GM18508 (cell line): ENCODE results near the gene RAB7A.

Experiments
- ATAC-seq: cut with Tn5 transposase; IDR thresholded peaks from one replicate; pipeline ENCODE4 v1.9.1; 2021; ENCODE audit warnings: moderate number of reproducible peaks; ENCODE audit not compliant: insufficient read depth, unreplicated experiment

RAB7A gene

GRCh38 chr3:128846486-128846891, 120.5 kb downstream of the RAB7A start:
- ATAC-seq = no peak

GRCh38 chr3:128847666-128848370, 121.8 kb downstream of the RAB7A start:
- no peak for ATAC-seq

- ATAC-seq = no peak
These were observed 123.0 kb downstream of the RAB7A start for GRCh38 chr3:128848936-128849335.

- ATAC-seq = no peak
These were observed 124.0 kb downstream of the RAB7A start for GRCh38 chr3:128849911-128850455.

GRCh38 chr3:128850544-128850943, 124.6 kb downstream of the RAB7A start:
- no peak for ATAC-seq

GRCh38 chr3:128851601-128852000, 125.6 kb downstream of the RAB7A start:
- ATAC-seq = no peak

- no peak for ATAC-seq
These were observed 127.8 kb downstream of the RAB7A start for GRCh38 chr3:128853826-128854225.

- ATAC-seq = no peak
These were observed 128.5 kb downstream of the RAB7A start for GRCh38 chr3:128854475-128854874.

GRCh38 chr3:128855569-128855968, 129.6 kb downstream of the RAB7A start:
- ATAC-seq = no peak

GRCh38 chr3:128858167-128858566, 132.2 kb downstream of the RAB7A start:
- ATAC-seq = no peak

- ATAC-seq = no peak
These were observed 133.6 kb downstream of the RAB7A start for GRCh38 chr3:128859630-128860029.

- no peak for ATAC-seq
These were observed 135.5 kb downstream of the RAB7A start for GRCh38 chr3:128861491-128861890.

GRCh38 chr3:128863560-128863959, 137.6 kb downstream of the RAB7A start:
- ATAC-seq = no peak
